Stimulated activated CD4-positive, alpha-beta T cell treated with anti-CD3 and anti-CD28 coated beads, Interleukin-15, amount 100 ng/mL, for 48 hours (primary cell): Measurements from ENCODE around the gene ZBTB42.
"Not testable (repeated sequence)": the region's sequence is repeated elsewhere in the genome, so short reads cannot be mapped to it uniquely, and the experiment has no call there.

Experiments used
- DNase-seq, 2 donors: peaks; one replicate each; pipeline ENCODE4 v3.0.0-alpha.2; 2020; ENCODE audit warnings: low read depth in 2 of 2

The ZBTB42 gene

DNA sequence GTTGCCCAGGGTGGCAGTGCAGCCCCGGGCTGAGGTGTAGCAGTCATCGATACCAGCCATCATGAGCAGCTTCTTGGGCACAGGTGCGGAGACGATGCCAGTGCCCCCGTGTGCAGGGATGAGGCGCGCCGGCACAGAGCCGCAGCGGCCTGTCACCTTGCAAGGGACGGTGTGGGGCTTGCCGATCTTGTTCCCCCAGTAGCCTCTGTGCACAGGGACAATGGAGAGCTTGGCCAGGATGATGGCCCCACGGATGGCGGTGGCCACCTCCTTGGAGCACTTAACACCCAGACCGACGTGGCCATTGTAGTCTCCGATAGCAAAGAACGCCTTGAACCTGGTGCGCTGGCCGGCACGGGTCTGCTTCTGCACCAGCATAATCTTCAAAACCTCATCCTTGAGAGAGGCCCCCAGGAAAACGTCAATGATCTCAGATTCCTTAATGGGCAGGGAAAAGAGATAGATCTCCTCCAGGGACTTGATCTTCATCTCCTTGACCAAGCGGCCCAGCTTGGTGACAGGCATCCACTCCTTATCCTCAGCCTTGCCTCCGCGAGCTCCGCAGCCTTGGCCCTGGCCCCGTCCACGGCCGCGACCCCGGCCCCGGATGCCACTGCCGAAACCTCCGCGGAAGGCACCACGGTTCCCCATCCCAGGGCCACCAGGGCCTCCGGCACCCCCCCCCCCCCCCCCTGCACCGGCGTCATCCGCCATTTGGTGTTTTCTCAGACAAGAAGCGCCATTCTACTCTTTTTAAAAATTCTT, 35.5 kb downstream of the ZBTB42 start:
- DNase-seq, result not testable (repeated sequence)

DNA sequence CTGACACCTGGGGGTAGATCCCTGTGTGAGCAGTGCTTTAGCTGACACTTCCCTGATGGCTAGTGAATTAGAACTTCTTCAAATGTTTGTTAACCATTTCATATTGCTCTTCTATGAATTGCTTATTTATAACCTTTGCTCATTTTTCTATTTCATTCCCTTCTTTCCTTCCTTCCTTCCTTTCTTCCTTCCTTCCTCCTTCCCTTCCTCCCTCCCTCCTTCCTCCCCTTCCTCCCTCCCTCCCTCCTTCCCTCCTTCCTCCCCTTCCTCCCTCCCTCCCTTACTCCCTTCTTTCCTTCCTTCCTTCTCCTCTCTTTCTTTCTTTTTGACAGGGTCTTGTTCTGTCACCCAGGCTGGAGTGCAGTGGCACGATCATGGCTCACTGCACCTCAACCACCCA, 40.8 kb downstream of the ZBTB42 start:
- no peak for DNase-seq

DNA sequence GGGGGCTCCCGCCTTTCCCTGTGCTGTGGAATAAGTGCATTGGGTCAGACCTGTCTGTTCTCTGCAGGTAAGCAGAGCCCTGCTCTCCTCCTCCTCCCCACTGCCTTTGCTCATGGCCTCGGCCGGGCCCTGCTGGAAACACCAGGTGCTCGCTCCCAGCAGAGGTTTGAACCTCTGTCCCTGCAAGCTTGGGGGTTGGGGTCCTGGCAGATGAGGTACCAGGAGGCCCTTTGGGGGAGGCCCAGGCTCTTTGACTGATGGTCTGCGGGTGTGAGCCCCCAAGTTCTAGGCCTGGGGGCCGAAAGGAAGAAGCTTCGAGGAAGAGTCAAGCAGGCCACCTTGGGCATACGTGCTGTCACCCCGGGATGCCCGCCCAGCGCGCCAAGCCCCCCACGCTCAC, 42.1 kb downstream of the ZBTB42 start:
- DNase-seq, result no peak

DNA sequence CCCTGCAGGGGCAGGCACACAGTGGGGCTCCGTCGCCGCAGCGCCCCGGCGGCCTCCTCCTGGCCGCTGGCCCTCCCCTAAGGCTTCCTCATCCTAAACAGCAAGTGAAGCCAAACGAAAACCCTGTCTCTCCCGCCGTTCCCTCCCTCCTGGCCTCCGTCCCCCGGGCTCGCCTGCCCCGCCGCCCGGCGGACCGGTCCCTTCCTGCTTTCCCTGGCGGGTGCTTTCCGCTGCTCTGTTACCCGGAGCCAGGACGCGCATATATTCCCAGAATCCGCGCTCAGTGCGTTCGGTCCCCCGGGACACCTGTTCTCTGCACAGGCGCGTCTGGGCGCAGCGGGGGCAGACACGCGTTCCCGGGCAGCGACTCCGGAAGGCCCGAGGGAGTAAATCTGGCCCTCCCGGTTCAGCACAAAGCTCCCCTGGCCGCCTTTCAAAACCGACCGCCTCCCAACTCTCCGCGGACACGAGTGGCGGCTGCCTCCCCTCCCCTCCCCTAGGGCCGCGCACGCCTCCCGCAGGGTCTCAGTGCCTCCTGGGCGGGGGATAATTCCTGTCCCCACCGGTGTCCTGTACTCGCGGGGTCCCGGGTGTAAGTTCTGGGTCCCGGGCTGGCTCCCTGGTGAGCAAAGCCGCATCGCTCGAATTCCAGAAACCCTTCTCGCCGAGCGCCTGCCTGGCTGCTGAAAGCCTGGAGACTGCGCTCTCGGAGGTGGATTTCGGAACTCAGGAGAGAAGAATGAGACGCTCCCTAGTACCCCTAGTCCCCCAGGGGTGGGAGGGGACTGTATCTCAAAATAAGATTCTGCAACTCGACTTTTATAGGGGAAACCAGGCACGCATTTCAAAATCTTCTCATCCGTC, 42.8 kb downstream of the ZBTB42 start:
- no peak for DNase-seq

DNA sequence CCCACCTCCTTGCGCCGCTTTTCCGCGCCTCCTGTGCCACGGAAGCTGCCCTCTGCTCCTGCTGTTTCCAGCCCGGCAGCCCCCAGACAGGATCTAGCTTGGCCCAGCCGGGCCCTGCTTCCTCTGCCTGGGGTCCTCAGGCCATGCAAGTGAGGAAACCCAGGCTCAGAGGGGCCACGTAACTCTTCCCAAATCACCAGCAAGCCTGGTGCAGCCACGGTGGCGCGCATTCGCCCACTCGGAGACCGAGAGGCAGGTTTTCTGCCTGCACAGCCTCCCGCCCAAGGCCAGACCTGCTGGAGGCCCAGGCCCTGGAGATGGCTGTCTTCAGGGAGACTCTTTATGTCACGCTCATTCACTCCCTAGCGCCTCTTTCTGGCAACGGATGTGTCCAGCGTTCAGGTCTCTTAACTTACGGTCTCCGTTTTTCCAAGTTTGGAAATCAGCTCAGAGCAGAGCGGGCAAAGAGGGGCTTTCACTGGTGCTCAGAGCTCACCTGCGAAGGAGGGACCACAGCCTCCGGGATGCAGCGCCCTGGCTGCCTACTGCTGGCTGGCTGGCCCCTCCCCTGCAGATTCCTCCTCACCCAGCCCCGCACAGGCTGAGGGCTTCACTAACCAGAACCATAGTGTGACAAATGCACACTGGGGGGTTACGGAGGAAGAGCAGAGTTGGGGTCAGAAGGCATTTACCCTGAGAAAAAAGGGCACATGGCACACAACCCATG, 43.6 kb downstream of the ZBTB42 start:
- DNase-seq, result no peak

DNA sequence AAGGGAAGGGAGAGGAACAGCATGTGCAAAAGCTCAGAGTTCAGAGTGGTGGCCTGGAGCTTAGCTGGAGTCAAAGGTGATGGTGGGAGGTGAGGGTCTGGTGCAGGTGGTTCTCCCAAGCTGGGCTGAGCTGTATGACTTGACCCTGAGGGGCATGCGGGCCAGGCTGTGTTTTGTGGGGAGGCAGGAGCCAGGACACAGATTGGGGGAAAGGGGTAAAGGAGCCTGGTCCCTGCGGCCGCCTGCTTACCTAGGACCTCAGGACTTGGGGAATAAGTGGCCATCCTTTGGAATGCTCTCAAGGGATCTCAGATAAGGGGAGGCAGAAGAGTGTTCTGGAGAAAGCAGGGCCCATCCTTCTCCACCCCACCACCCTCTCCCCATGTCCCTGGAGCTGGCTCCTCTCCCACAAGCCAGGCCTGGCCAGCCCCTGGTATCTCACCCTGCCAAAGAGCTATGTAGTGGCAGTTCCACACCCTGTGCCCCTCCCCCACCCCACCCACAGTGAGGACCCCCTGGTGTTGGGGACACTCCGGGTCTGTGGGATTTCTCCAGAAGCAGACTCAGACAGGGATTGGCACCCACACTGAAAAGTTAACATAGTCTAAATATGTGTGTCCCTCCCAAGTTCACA, 44.2 kb downstream of the ZBTB42 start:
- no peak for DNase-seq

DNA sequence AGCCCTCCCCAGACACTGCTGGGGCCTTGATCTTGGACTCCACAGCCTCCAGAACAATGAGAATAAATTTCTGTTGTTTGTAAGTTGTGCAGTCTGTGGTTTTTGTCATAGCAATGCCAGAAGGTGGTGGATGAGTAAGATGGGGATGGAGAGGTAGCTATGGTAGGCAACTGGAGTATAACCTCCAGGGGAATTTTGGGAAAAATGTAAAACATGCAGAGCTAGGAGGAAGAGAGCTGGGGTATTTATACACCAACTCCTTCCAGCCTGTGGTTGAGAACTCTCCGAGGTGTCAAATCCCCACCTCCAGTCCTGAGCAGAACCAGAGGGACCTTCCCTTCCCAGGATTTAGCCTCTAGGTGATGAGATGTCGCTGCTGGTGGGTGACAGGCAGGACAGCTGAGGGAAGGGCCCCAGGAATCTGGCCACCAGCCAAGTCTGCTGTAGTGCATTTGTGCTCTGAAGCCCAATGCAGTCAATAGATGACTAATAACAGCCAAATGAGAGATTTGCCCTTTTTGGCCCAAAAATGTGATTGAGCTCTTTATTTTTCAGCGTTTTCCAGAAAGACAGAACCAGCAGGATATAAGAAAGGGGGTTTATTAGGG, 45.0 kb downstream of the ZBTB42 start:
- DNase-seq, result no peak

DNA sequence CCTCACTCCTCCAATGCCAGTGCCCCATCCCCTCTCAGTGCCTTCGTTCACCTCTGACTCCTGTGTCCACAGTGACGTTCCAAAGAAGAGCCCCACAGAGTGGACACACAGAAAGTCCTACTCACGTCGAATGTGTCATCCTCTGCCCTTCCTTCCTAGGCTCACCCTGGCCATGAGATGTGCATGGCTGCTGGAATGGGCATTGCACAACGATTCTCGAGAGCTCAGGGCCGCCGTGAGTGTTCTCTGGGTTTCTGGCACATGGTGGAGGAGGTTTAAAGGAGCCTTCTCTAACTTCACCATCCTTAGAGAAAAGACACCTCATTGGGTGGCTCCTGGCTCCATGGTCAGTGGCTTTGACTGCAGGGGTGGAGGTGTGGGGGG, 51.4 kb downstream of the ZBTB42 start:
- DNase-seq, result no peak
